Uterus (tissue), 2 donors: ENCODE results near the gene TMEM183A.

ENCODE experiments used
- POLR2A ChIP-seq, 2 donors: fragments of 450-650 bp; IDR thresholded peaks; one replicate each; pipeline ENCODE4 v1.6.1; 2016; ENCODE audit warnings: antibody characterized with exemption in 2 of 2, mild to moderate bottlenecking in 1 of 2, moderate library complexity in 1 of 2
- TF ChIP-seq, protein P1 (sequence below), 4 experiments: fragments of 200-600 bp in 2 of 4; fragments of 450-650 bp in 2 of 4; sonication (generic) in 2 of 4; IDR thresholded peaks; one replicate each; pipeline ENCODE4 v1.5.1; 2016 to 2019; ENCODE audit warnings: antibody characterized with exemption in 4 of 4, mild to moderate bottlenecking in 2 of 4, moderate library complexity in 1 of 4

DNA sequence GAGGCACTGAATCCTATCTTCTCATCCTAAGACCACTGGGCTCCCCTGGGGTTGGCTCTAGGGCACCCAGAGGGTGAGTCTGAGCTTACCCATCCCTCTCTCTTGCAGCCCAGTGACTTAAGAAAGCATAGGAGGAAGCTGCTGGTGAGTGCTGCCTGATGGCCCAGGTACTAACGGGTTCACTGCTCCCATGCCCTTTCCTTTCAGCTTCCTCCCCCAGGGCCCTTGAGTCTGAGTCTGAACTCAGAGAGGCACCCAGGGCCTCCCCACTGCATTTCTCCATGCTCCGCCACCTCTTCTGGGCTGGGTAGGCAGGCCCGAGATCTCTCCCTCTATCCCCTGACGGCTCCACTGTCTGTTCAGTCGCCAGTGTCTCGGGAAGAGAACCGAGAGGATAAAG is 48.8 kb downstream of the TMEM183A start:
- TF ChIP-seq, protein P1, sequence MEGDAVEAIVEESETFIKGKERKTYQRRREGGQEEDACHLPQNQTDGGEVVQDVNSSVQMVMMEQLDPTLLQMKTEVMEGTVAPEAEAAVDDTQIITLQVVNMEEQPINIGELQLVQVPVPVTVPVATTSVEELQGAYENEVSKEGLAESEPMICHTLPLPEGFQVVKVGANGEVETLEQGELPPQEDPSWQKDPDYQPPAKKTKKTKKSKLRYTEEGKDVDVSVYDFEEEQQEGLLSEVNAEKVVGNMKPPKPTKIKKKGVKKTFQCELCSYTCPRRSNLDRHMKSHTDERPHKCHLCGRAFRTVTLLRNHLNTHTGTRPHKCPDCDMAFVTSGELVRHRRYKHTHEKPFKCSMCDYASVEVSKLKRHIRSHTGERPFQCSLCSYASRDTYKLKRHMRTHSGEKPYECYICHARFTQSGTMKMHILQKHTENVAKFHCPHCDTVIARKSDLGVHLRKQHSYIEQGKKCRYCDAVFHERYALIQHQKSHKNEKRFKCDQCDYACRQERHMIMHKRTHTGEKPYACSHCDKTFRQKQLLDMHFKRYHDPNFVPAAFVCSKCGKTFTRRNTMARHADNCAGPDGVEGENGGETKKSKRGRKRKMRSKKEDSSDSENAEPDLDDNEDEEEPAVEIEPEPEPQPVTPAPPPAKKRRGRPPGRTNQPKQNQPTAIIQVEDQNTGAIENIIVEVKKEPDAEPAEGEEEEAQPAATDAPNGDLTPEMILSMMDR (IDR thresholded peaks at IDR 0.05): no peak
- no peak for TF ChIP-seq POLR2A (IDR thresholded peaks at IDR 0.05)
